Embryonic facial prominence (tissue), 1 donor: Measurements from ENCODE around the gene DLG2.

Experiments
- DNase-seq: peaks from one replicate; pipeline ENCODE4 v3.0.0-alpha.2; 2016; ENCODE audit errors: extremely low spot score

DLG2 gene

DNA sequence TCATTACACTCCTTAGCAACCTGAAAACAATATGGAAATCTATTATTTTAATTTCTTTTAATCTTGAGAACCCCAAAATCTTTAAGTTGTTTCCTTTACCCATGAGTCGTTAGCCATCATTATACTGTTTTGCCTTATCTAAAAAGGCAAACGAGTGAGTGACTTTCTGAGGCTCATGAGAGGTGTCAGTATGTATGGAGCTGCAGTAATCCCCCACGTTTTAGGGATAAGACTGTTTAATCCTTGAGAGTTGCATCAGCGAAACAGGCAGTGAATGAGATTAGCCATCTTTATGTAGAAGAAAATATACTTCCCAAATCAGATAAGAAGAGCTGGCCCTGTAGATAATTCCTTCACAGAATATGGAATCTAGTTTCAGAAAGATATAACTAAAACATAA is 1147.0 kb downstream of the DLG2 start:
- no peak for DNase-seq

DNA sequence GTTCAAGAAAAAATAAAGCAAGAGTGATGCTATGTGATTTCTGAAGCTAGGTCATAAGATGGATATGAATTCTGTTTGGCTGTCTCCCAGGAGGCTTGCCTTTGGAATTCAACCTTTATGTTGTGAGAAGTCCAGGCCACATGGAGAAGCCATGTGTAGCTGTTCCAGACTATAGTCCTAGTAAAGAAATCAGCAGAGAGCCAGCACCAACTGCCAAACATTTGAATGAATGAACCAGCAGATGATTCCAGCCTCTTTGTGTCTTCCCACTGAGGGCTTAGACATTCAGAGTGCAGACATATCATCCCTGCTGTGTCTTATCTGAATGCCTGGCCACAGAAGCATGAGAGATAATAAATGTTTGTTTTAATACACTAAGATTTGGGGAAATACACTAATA is 1150.6 kb downstream of the DLG2 start:
- no peak for DNase-seq

DNA sequence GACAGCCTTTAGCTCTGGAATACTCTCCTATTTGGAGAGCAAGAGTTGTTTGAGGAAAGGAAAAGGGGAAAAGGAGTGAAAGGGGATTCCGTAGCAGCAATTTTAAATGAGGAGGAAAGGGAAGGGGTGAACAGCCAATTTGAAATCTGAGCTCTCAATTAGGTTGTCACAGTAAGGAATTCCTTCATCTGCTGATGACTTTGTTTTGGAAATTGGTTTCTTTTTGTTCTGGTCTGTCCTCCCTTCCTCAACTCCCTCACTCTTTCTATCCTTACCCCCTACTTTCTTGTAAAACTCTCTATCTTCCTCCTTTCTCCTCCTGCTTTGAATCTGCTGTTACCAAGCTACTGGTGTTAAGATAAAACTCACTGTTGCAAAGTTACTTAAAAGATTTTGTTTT is 1155.6 kb downstream of the DLG2 start:
- no peak for DNase-seq

- DNase-seq = no peak
Observed at GRCh38 chr11:84468235-84468634, 1158.9 kb downstream of the DLG2 start.

- no peak for DNase-seq
Observed at GRCh38 chr11:84465040-84465439, 1162.1 kb downstream of the DLG2 start.

DNA sequence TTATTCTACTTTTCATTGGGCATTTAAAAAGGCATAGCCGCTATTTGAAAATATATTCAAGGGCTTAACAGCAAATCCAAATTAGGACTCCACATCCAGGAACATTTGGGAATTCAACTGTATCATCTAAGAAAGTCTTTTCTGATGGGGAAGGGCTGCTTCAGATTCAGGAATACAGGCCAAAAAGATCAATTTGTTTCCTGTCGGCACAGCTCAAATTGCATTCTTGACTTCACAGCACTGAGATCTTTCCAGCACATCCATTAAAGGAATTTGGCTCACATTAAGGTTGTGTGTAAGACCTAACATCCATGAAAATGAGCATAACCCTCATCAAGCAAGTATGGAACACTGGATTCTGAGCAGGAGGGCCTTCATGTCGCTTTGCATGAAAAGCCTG is 1171.5 kb downstream of the DLG2 start:
- no peak for DNase-seq

DNA sequence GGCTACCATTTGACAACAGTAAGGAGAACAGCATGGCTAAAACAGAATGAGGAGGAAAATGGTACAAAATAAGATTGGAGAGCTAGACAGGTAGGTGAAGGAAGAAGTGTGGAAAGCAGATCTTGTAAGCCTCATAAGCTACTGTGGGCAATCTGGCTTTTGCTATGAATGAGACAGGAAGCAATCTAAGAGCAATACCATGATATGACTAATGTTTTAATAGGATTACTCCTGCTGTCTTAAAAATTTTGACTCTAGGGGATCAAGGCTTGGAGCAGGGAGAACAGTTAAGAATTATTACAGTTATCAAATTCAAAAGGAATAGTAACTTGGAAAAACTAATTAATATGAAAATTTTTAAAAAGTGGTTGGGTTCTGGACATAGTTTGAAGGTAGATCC is 1174.9 kb downstream of the DLG2 start:
- no peak for DNase-seq

GRCh38 chr11:84438565-84438964 is 1188.6 kb downstream of the DLG2 start:
- DNase-seq = no peak

- DNase-seq = no peak
Observed at GRCh38 chr11:84437071-84437980, 1189.8 kb downstream of the DLG2 start.

- DNase-seq = no peak
Observed at GRCh38 chr11:84430661-84431060, 1196.5 kb downstream of the DLG2 start.

DNA sequence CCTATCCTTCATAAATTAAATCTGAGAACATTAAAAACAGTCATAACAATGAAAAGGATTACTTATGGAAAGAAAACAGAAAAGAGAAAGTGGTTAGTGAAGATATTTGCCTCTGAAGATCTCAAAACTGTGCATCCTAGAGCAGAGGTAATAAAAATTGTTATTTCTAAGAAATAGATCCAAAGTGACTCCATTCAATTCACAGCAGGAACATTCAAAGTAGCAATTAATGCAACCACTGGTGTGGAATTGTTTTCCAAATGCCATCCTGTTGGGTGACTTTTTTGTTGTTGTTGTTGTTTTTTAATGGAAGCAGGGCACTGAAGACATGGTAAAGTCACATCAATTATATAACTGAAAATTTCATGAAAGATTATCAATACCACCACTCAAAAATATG is 1201.5 kb downstream of the DLG2 start:
- DNase-seq = no peak

- DNase-seq = no peak
Observed at GRCh38 chr11:84420271-84420670, 1206.9 kb downstream of the DLG2 start.

GRCh38 chr11:84419616-84420015 is 1207.5 kb downstream of the DLG2 start:
- DNase-seq = no peak

DNA sequence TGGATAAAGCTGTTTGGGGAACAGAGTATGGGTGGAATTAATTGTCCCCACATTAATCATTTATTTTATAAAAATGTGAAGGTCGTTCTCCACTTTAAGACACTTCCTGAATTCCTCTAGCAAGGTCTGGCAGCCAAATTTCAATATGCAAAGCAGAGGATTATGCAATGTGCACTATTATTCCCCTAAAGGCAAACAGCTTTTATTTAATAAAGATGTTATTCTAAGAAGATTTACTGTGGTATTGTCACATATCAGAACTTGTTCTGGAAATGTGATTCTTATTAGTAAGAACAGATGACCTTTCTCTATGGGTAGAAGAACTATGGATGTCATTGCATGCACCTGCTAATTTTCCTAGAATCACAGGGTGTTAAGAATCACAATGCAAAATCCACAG is 1212.2 kb downstream of the DLG2 start:
- no peak for DNase-seq

GRCh38 chr11:84413549-84413948 is 1213.6 kb downstream of the DLG2 start:
- DNase-seq = no peak

- no peak for DNase-seq
Observed at GRCh38 chr11:84412862-84413261, 1214.3 kb downstream of the DLG2 start.

DNA sequence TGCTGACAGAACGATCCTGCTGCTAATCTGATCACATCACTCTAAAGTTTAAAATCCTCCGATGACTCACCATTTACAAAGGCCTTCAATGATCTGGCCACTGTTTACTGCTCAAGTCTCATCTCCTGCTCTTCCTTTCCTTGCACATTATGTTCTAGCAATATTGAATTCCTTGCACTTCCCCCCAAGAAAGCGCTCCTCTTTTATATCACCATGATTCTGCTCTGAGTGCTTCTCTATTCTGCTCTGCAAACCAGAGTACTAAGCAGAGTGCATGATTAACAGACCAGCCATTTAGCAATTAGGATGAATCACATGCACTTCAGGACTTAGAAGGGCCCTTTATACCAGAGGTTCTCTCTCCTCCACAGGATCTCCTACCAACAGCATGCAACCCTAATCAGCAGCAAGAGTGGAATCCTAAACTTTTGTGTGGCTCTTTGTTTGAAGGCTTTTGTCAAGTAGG is 1218.2 kb downstream of the DLG2 start:
- no peak for DNase-seq

GRCh38 chr11:84407091-84407490 is 1220.1 kb downstream of the DLG2 start:
- DNase-seq = no peak

DNA sequence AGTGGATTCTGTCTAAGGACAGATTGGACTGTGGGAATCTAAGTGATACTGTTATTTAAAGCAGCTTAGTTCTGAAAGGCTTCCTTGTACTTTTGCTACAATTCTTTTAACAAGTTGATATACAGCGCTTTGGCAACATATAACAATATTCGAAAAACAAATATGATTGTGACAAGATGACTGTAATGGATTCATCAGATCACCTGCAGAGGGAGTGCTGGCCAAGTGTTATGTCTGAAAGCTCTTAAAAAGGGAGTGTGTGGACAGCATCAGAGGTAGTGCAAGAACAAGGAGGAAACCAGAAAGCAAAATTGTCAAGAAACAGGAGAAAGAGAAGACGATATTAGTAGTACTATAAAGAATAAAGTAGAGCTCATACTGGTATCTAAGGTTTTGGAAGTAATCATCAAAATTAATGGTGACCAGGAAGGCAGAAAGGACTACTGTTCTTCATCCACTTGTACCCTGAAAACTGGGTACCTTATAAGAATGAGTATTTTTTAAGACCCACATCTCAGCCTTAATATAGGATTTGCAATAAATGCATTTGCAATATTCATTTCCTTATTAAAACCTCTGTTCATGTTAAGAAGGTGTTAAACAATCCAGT is 1229.0 kb downstream of the DLG2 start:
- no peak for DNase-seq

DNA sequence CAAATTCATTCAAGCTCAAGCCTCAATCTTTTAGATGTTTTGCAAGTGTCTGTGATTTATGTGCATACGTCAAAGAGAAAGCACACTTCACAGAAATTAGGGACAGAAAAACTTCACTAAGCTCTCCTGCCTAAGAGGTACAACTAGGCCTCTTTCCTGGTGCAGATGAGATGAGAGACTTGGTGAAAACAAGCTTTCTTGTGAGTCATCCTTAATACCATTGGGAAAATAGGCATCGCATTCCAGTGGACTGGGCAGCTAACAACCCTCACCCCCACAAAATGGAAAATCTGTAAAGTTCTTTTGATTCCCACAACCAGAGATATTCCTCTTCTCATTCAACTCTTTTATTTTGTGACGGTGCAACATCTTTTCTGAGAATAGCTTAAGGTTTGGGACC is 1230.6 kb downstream of the DLG2 start:
- DNase-seq = no peak

GRCh38 chr11:84390441-84391078 is 1236.6 kb downstream of the DLG2 start:
- DNase-seq = no peak

DNA sequence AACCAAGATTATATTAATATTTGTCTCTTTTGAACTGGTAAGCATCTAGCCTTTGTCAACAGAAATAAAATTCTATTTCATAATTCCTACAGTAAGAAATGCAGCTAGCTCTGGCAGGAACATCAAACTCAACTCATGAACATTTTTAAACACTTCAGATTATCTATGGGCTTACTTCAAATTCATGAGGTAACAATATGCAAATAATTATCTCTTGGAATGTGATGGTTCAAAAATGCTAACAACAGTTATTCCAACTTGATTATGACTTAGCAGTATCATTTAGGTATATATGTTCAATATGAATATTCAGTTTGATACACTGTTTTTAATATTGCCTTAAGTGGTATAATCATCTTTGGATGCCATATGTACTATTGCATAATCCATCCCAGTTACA is 1237.4 kb downstream of the DLG2 start:
- DNase-seq = no peak

GRCh38 chr11:84384731-84385130 is 1242.4 kb downstream of the DLG2 start:
- DNase-seq = no peak
